ENCODE data around the gene RAB23.

The RAB23 gene

DNA sequence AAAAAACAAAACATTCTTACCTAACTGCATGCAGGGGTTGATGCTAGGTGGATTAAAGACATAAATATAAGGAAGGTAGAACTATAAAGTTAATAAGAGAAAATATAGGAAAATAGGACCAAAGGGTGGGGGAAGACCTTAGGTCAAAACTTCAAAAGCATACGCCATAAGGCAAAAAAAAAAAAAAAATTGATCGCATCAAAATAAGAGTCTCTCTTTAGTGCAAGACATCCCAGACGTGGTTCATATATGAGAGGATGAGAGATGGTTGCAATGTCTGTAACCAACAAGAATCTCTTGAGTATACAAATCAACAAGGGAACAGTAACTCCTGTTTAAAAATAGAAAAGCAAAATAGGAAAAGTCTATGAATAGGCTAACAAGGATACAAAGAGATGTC, 41.5 kb downstream of the RAB23 start:
- DNase-seq (ENCODE audit: low read depth): no peak

GRCh38 chr6:57177545-57178265, 44.4 kb downstream of the RAB23 start:
- DNase-seq (ENCODE audit: low read depth): no peak

DNA sequence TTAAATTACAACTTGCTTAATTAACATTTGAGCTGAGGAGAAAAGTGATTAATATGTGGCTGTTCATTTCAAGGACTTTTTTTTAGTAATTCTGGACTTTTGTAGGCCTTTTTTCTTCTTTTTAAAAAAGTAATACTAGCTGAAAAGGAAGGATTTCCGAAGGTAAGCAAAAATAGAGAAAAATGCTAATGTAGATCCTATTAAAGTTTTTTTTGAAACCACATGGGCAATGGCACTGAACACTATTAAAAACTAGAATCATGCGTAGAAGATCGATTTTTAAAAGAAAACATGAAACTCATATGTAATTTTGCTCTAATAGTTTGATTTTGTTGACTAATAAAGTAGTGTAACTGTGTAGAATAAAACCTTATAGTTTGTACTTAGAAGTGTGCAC, 47.6 kb downstream of the RAB23 start:
- no peak for DNase-seq (ENCODE audit: low read depth)

DNA sequence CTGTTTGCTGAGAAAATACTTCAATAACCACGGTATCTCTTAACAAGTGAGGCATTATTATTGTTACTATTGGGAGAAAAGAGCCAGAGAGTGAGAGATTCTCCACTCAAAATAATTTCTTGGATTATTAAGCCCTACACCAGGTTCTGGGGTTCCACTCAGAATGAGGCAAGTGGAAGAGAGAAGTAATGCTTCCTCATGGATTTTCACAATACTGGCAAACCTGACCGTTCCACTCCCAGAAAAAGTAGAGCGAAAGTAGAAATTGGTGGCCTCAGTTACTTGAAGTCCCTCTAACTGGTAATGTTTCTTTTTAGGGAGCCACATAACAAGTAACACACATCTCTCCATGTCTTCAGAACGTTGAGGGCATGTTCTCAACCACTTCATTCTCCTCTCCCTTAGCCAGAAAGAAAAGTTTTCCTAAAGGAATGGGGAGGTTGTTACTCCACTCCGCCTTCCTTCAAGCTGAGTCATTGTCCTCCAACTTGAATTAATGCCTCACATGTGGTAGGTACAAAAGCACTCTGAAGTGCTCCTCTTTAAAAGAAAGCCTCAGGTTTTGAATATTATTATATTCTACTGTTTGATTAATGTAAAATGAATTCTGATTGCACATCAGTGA, 48.1 kb downstream of the RAB23 start:
- DNase-seq (ENCODE audit: low read depth): no peak

- DNase-seq (ENCODE audit: low read depth): no peak
Measured at GRCh38 chr6:57173056-57173885, 48.8 kb downstream of the RAB23 start.

GRCh38 chr6:57172136-57173055, 49.7 kb downstream of the RAB23 start, which contains the start of gene BAG2:
BAG2 (plus strand) TSS chr6:57172326; CDS start chr6:57172698, 372 bp downstream.
- DNase-seq (ENCODE audit: low read depth): peak; percentile 78

- DNase-seq (ENCODE audit: low read depth): no peak
Measured at GRCh38 chr6:57165080-57165479, 57.0 kb downstream of the RAB23 start.

DNA sequence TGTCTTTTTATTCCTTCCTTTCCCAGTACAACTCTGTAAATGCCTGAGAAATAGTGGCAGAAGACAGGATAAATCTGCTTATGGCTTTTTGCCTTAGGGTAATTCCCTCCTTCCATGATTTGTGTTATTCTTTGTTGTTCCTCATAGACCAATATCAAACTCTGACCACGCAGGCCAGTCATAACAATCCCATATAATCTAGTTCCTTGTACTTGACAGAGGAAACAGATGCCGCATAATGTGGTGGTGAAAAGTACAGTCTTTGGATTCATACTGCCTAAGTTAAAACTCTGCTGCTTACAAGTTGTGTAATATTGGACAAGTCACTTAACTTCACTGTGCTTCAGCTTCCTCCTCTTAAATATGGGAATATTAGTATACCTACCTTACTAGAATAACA, 58.2 kb downstream of the RAB23 start:
- no peak for DNase-seq (ENCODE audit: low read depth)

DNA sequence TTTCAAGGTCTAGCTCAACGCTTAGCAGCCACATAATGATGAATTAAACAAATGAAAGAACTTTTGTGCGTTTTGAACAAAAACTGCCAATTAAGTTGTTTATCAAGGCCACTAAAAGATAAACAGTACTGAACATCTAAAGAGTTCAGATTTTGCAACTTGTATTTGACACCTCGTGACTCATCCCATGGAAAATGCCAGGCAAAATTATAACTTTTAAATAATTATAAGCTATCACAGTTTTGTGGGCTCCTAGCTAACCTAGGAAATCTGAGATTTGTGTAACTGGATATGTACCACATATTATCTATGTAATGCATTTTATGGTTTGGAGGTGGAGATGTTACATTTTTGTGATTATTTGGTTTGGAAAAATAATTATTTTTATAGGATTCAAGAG, 59.6 kb downstream of the RAB23 start:
- no peak for DNase-seq (ENCODE audit: low read depth)

DNA sequence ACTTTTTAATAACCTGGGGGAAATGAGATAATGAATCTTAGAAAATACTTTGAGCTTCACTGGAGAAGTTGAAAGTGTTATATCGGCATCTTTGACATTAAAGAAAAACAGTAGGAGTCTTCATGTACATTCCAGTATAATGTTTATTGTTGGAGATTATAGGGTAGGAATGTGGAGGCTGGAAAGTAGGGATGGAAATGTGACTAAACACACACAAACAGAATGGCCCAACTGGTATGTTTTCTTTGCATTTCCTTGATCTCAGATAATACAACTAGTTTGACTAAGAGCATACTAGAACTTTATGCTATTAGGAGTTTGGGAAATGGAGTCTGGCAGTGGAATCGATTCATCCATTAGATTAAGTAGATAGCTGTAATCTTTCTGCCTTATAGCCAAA, 60.1 kb downstream of the RAB23 start:
- DNase-seq (ENCODE audit: low read depth): no peak

DNA sequence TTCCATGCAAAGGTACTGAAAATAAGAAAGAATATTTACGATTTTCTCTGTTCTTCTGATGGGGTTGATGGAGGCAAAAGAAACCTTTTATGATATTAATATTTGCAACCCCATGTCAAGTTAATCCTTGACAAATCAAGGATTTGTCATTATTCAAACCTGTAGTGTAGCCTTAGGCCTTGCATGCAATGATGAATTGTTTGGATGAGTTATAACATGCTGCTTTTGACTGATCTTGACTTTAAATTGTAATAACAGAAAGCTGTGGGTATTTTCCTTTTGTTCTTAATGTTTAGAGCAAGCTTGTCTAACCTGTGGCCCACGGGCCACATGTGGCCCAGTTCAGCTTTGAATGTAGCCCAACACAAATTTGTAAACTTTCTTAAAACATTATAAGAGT, 63.0 kb downstream of the RAB23 start:
- DNase-seq (ENCODE audit: low read depth): no peak

DNA sequence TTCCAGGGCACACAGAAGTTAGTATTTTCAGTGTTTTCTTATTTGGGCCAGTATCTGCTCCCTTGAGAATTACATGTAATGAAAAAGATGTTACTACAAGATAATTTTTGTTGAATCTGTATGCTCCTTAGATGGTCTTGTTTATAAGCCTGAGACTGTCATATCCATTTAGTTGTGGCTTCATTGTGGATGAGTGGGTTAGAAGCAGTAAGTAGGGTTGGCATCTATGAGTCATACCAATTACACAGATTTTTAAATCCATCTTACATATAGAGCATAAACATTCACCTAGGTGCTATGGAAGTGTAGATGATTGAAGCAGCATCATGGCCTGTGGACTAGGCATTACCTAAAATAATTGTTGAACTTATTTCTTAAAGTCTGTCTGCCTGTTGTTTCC, 63.4 kb downstream of the RAB23 start:
- no peak for DNase-seq (ENCODE audit: low read depth)

GRCh38 chr6:57147955-57148858, 73.9 kb downstream of the RAB23 start:
- DNase-seq (ENCODE audit: low read depth): no peak

- DNase-seq (ENCODE audit: low read depth): no peak
Measured at GRCh38 chr6:57147401-57147800, 74.7 kb downstream of the RAB23 start.

DNA sequence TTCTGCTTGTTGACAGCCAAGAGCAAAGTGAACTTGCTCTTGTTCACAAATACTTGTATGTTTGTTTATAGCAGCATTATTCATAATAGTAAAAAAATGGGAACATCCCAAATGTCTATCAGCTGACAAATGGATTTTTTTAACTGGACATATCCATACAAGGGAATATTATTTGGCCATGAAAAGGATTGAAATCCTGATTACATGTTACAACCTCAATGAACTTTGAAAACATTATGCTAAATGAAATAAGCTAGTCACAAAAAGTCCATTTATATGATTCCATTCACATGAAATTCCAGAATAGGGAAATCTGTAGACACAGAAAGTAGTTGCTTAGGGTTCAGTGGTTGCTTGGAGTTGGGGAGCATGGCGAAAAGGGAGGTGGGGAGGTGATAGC, 78.4 kb downstream of the RAB23 start:
- no peak for DNase-seq (ENCODE audit: low read depth)

DNA sequence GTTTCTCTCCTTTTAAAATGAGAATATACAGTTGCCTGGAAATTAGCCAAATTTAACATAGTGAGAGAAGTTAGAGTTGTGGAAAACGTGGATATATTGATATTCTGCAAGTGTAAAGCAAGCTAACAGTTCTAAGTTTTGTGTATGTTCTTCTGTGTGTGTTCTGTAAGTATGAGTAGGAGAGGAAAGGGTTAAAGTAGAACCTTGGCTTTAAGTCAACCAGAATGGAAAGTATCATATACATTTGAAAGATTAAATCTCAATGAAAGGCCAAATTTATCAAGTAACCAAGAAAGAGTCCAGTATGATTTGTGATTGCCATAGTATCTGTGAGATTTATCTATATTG, 80.0 kb downstream of the RAB23 start:
- no peak for DNase-seq (ENCODE audit: low read depth)

GRCh38 chr6:57141451-57142177, 80.5 kb downstream of the RAB23 start:
- DNase-seq (ENCODE audit: low read depth): no peak

- no peak for DNase-seq (ENCODE audit: low read depth)
Measured at GRCh38 chr6:57138026-57138425, 84.1 kb downstream of the RAB23 start.

- DNase-seq (ENCODE audit: low read depth): no peak
Measured at GRCh38 chr6:57137350-57137749, 84.8 kb downstream of the RAB23 start.

Measured in non-pigmented ciliary epithelial cell (primary cell).